ENCODE results near the gene DUSP22.
A peak's percentile ranks its signal among the peaks of the same experiment; 100 is the strongest.

Gene DUSP22

DNA sequence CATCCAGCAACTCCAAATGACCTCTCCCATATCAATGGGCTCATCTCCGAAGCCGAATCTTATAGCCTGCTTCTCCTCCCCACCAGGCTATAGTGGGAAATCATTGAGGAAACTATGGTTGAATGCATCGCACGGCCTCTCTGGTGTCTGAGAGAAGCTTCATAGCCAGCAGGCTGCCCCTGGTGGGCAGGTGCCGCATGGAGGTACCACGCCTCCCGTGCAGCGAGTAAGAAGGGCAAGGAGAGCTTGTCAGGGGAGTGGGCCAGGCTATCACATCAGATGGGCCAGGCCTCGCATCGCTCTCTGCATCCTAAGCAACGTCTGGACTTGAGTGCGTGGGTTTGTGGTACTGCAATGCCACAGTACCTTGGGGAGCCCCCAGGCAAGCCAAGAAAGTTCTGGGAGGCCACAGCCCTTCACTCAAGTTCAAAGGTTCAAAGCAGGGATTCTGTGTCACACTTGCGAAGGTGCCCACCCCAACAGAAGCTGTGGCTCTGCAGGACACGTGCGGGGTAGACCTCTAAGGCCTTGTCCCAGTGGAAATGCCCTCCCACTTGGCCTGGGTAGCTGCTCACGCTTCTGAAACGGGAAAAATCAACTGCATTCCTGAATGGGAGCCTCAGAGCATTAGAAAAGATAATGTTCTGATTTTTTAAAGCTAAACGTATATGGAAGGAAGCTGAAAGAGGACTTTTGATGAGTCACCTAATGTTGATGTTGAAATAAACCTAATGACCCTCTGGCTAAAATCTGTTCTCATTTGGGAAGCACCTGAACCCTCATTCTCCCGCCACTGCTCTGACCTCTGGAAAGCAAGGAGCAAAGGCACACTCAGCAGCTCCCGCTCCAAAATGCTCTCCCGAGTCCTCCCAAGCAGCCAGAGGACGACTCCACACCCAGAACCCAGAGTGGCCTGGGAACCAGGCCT lies 90.9 kb downstream of the DUSP22 start:
- no peak for DNase-seq

DNA sequence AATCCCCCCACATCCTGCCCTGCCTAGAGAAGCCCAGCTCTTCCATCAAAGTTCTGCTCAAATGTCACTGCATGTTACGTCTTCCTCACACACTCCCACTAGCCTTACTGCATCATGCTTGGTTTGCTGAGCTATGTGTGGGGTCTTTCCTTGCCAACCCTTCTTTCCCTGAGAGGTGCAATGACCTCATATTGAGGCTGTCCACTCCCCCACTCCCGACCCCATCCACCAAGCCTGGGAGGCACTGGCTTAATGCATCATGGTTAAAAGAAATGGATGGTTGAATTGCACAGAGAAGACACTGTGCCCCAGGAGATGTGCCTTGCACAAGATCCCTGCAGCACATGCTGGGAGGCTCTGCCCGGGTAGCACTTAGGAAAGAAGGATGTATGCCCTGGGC lies 91.6 kb downstream of the DUSP22 start:
- DNase-seq = no peak

DNA sequence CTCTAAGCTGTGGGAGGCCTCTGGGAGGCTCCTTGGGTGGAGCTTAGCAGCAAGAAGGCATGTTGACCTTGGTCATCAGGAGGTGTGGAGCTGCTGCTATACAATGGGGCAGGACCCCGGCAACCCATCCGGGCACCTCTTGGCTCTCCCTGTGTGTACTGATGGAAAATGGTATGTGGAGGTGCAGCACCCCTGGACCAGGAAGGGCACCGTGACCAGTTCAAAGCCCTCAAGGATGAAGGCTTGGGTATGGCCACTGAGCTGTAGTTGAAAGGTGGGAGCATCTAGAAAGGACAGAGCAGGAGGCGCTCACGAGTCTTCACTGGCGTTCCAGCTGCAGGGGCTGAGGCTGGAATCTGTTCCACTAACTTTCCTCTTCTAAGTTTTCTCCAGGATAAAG lies 92.6 kb downstream of the DUSP22 start:
- DNase-seq = no peak

DNA sequence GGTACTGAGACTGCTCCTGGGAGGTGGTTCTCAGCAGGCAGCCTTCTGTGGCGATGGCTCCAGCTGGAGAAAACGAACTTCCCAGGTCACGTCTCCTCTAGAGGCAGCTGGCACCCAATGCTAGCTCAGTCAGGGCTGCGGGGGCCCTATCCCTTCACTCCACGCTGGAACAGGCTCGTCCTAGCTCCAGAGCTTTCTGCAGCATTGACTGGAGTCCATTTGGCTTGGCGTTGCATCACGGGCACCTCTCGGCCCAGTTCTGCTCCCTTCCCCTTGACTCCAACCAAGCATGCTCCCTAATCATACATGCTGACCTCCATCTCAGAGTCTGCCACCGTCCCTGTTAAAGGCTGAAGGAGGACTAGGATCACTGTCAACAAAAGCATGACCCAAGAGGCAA lies 93.3 kb downstream of the DUSP22 start:
- DNase-seq = no peak

DNA sequence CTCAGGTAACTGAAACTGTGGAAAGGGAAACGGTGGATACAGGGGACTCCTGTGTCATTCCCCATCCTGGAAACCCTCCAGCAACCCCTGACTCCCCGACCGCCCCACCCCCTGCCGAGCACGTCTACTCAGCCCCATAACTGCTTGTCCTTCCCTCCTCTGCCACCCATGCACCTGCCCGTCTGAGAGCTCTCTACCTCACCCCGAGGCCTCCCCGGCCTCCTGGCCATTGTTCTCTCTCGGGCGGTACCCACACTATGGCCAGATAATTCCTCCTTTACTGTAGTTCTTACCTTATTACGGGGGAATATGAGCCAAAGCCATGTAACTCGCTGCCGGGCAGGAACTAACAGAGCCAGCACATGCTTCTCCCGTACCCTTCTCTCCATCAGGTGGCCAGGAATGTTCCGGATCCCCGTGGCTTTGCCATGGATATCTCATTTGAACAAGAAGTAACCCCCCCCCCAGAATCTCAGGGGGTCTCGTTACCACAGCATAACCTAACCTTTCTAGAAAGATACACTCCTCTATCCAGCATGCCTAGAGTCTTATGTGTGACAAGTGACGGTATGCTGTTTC lies 94.5 kb downstream of the DUSP22 start:
- DNase-seq = no peak

DNA sequence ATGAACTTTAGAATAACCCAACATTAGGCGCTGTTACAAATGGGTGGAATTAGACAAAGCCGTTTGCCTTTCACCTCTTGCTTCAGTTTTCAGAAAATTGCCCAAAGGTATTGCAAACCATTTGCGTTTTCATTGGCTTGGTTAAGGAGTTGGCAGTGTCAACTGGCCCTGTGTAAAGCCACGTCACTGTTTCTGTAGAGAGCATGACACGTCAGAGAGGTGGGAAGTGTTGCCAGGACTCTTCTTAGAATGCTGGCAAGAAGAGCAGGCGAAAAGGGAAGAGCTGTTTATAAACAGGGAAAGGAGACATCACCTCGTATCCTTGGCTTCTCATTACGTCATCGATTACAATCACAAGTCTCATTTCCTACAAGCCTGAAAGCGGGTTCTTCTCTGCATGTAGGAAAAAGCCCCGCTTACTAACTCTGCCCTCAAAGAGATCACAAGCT lies 95.0 kb downstream of the DUSP22 start:
- no peak for DNase-seq

DNA sequence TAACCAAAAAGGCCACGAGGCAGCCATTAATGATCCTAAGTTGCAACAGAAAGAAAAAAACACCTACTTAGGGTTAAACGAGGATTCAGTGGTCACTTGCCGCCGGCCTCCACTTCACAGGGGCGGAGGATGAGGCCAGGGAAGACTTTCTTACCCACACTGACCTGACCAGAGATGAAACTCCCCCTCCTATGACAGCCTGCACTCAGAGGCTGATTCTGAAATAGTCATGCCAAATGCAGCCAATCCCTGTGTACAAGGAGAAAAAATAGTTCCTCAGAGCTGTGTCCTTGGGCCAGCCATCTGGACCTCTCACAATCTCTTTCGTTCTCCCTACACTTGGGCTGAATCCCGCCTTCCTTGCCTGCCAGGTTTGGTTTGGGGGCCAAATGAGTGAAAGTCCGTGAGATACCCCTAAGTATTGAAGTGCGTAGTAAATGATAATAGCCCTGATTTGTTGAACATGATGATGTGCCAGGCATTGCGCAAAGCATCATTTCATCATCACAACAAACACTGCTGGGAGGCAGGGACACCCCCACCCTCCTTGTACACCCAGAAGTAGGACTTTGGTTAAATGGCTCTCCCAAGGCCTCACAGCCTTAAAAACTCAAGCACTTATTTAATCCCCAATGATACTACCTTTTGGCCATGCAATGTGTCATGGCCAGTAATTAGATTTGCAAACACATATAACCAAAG lies 96.1 kb downstream of the DUSP22 start:
- DNase-seq = no peak

DNA sequence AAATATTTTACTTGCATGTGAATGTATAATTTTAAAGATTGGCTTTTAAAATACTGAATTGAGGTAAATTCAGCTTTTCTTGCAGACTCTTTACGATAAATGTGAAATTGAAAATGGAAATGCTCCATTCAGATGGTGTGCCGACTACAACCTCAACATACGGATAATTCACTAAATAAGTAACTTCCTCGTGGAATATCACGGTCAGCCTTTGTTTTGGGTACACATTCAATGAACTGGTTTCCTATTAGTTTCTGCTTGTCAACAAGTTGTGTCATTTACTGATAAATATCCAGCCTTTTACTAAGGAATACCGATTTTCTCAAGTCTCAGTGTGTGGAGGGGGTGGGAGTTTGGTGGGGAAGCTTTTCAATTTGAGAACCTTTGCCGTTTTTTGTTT lies 96.9 kb downstream of the DUSP22 start:
- DNase-seq = no peak

DNA sequence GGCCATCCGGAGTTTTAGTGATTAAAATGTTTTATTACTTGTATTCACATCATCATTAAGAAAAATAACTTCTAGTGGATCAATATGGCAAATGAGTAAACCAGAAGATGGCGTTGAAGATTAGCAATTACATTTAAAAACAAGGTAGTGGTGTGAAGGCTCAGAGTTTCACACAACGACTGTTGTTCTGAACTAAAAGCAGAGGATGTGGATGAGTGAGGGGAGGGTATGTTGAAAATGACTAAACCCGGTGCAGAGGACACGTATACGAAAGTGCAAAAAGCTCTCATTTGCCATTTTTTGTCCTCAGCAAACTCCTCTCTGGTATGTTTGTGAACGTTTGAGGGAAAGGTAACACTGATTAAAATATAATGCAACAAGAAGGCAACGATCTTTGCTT lies 97.3 kb downstream of the DUSP22 start:
- peak; percentile 56 for DNase-seq

DNA sequence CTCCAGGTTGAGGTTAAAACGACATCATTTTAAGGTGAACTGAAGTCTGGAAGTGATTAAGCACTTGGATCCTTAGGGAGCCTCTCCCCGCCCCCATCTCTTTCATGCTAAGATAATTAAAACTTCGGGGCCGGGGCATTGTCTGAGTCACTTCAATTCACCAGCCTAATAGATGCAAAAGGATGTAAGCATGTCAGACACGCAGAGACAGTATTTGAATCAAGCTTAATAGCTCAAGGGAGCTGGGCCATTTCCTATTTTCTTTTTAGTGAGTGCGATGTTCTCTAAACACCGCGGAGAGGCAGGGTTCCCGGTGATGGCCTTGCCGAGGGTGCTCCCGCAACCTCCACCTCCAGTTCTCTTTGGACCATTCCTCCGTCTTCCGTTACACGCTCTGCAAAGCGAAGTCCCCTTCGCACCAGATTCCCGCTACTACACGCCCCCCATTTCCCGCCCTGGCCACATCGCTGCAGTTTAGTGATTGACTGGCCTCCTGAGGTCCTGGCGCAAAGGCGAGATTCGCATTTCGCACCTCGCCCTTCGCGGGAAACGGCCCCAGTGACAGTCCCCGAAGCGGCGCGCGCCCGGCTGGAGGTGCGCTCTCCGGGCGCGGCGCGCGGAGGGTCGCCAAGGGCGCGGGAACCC lies 98.7 kb downstream of the DUSP22 start:
- peak; percentile 41 for DNase-seq

DNA sequence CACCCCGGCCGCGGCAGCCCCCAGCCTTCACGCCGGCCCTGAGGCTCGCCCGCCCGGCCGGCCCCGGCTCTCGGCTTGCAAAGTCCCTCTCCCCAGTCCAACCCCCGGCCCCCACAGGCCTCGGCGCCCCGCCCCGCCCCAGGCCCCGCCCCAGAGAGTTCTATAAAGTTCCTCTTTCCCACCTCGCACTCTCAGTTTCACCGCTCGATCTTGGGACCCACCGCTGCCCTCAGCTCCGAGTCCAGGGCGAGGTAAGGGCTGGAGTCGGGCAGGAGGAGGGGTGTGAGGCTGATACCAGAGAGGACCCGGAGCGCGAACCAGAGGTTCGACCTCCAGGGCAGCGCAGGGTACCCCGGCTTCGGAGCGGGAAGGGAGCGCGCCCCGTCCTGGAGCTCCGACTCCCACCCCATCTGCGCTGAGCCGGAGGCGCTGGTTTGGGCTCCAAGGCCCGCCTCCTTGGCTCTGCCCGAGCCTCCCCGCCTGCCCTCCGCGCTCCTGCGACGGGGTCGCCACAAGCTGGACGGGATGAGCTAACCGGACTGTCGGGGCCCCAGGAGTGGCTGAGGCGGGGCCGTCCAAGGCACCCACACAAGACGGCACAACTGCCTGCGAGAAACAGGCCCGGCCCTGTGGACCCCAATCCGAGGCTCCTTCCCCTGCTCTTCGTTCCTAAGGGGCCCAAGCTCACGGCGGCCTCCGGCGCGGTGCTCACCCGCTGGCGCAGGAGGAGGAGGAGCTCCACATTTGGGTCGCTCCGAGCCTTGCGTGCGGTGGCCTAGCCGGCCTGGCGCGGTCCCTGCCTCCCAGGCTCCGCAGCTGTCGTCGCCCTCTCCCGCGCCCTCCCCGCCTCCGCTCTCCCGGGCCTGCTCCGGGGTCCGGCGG lies 99.5 kb downstream of the DUSP22 start, which contains the start of gene IRF4:
Gene IRF4, plus strand, starts transcription at position 194 of the 882 bp plus-strand sequence. CDS start 1,401 bp downstream, outside the sequence.
- peak; percentile 54 for DNase-seq

DNA sequence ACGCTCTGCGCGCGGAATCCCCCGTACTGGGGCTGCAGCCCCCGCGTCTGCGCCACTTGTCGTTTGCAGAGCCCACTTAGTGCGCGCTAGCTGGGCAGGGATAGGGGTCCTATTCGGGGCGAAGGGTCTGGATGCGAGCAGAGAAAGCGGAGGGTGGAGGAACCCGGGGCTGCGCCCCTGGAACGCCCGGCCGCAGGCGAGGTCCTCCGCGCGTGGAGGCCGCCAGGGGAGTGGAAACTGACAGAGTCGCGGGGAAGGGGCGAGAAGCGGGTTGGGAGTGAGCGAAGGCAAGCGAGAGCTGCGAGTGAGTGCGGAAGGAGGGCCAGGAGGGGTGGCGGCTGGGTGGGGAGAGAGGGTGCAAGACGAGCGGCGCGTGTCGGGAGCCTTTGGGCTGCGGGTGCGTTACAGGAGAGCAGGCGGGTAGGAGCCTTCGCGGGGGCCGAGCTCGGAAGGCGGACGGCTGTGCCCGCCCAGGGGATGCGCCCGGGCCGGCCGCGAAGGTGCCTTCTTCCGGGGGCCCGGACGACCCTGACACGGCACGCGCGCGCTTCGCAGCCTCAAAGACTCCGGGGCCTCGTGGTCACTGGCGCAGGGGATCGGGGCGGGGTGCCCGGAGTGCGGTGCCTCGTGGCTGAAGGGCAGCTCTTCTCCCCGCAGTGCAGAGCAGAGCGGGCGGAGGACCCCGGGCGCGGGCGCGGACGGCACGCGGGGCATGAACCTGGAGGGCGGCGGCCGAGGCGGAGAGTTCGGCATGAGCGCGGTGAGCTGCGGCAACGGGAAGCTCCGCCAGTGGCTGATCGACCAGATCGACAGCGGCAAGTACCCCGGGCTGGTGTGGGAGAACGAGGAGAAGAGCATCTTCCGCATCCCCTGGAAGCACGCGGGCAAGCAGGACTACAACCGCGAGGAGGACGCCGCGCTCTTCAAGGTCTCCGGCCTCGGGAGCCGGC lies 100.4 kb downstream of the DUSP22 start:
- DNase-seq = no peak

DNA sequence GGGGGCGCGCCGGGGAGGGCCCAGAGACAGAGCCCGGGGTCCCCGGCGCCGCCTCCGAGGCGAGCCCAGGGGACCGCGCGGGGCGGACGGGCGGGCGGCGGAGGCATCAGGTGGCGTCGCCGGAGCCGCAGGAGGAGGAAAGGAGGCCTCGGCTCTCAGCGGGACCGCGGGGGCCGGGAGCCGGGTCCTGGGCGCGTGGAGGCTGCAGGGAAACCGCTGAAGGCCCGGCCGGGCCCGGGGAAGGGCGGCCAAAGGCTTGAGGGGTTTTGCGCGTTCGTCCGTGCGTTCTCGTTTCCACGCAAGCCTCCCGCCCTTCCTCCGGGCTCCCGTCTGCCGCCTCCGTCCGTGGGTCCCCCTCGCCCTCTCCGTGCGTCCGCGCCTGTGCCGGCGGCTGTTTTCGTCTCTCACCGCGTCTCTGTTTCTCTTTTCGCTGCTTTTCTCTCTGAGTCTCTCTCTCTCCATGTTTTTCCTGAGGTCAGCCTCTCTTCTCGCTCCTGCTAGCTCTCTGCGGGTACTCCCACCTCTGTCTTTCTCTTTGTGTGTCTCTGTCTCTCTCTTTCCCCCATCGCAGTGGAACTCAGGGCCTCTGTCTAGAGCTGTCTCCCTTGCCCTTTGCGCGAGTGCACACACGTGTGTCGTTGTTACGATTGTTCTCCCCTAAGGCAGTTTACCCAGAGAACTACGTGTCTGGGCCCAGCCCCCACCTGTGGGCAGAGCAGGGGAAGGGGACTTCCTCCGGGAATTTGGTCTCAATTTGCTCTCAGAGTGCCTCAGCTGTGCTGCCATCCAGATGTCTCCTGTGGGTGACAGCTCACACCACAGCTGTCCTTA lies 101.3 kb downstream of the DUSP22 start:
- DNase-seq = no peak

DNA sequence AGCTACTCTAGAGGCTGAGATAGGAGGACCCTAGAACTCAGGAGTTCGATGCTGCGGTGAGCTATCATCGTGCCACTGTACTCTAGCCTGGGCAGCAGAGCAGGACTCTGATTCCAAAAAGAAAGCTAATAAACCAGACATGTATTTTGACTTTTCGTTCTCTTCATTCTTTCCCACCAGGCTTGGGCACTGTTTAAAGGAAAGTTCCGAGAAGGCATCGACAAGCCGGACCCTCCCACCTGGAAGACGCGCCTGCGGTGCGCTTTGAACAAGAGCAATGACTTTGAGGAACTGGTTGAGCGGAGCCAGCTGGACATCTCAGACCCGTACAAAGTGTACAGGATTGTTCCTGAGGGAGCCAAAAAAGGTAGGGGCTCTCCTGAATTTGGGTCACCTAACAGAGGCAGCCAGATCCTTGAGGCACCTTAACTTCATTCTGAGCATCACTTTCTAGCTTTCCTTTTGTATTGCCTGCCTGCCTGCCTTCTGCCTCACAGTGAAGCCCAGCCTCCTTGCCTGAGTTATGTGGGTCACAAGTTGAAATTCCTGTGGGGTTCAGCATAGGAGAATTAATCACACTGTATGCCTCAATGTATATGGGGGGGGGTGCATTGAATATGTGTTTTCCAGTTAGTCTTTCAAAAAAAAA lies 102.5 kb downstream of the DUSP22 start:
- DNase-seq = no peak

DNA sequence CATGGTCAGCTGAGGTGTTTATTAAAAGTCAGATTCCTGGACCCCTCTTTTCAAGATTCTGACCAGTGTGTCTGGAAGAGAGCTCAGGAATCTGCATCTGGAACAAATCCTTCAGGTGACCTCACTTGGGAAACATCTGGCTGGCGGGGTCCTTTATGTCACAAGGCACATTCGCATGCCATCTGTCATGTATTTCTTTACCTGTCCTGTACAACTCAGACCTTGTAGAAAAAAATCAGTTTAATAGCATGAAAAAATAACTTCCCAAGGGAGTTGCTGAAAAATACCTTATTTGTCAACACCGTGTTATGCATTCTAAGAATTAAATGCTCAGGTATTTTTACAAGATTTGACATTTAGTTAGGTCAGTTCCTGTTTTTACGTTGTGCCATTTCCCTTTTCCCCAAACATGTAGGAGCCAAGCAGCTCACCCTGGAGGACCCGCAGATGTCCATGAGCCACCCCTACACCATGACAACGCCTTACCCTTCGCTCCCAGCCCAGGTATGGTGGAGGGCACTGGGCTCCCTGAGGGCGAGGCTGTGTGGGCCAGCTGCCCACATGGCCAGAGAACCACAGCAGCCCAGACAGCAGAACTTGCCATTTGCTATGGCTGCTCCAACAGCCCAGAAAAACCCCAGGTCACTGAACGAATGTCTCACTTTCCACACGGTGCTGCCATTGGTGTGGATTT lies 103.3 kb downstream of the DUSP22 start:
- no peak for DNase-seq

DNA sequence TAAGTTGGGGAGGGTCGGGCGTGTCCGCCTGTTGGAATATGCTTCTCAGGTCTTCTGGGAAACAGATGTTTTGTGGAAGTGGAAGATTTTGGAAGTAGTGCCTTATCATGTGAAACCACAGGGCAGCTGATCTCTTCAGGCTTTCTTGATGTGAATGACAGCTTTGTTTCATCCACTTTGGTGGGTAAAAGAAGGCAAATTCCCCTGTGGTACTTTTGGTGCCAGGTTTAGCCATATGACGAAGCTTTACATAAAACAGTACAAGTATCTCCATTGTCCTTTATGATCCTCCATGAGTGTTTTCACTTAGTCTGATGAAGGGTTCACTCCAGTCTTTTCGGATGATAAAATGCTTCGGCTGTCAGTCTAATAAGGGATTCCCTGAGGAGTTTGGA lies 103.8 kb downstream of the DUSP22 start:
- no peak for DNase-seq

DNA sequence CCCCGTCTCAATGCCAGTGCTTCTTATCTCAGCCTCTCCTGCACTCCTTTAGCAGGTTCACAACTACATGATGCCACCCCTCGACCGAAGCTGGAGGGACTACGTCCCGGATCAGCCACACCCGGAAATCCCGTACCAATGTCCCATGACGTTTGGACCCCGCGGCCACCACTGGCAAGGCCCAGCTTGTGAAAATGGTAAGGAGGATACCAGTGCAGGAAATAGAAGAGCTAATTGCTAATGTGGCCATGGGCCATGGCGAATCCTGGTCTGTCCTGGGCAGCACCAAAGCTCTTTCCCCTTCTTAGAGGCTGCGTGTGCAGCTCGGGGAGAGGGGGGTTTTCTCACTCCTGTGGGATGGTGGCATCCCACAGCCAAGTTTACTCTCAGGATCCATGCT lies 104.8 kb downstream of the DUSP22 start:
- no peak for DNase-seq

DNA sequence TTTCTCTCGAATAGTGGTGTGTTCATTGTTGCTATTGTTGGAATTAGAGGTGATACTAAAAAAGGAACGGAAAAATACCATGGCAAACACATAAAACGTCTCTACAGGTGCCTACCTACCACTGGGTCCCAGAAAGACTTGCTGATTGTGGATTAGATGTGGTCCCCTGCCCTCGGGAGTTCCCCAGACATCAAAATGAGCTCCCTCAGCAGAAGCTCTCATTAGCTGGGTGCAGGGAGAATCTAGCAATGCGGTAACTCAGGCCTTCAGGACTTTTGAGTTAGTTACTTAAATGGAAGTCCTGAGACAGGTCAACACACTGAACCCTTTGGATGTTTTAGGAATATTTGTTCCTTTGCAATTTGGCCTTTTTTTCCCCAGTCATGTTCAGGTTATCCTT lies 105.3 kb downstream of the DUSP22 start:
- no peak for DNase-seq

DNA sequence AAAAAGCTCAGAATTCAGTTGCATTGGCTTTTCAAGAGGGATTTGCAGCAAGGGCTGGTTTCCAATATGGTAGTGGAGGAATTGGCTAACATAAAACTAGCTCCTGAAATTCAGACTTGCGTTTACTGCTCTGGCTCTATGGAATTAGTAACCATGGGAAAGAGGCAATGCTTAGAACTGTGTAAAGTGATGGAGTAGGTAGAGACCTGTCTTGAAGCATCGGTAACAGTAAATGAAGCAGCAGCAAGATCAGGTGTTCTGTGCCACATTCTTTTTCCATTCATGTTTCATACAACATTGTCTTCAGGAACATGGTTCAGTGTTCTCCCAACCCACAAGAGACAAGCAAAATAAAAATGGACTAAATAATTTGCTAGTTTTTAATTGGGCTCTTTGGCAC lies 105.8 kb downstream of the DUSP22 start:
- DNase-seq = no peak

All from CD4-positive, alpha-beta T cell treated with Interleukin-12 subunit alpha and Interleukin-12 subunit beta, for 1 hour (primary cell).